ENCODE results near the gene VPS13A.

DNA sequence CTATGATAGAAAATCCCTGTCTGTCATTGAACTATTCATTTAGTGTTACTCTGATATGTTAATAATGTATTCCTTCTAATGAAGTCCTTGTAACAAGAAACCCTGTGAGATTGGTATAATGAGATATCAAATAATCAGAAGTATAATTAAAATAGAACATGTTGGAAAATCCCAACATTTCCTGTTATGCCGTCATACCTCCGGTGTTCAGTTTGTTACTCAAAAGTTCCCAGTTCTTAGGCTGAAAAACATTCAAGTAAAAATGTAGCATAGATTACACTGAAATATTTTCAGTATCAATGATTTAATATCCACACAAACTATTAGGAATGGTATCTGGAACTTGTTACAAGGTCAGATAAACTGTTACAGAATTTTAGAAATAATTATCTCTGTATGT, 243.3 kb downstream of the VPS13A start:
- TF ChIP-seq, protein P1, sequence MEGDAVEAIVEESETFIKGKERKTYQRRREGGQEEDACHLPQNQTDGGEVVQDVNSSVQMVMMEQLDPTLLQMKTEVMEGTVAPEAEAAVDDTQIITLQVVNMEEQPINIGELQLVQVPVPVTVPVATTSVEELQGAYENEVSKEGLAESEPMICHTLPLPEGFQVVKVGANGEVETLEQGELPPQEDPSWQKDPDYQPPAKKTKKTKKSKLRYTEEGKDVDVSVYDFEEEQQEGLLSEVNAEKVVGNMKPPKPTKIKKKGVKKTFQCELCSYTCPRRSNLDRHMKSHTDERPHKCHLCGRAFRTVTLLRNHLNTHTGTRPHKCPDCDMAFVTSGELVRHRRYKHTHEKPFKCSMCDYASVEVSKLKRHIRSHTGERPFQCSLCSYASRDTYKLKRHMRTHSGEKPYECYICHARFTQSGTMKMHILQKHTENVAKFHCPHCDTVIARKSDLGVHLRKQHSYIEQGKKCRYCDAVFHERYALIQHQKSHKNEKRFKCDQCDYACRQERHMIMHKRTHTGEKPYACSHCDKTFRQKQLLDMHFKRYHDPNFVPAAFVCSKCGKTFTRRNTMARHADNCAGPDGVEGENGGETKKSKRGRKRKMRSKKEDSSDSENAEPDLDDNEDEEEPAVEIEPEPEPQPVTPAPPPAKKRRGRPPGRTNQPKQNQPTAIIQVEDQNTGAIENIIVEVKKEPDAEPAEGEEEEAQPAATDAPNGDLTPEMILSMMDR (IDR thresholded peaks at IDR 0.05): no peak
- TF ChIP-seq EP300 (IDR thresholded peaks at IDR 0.05) (no peak), POLR2AphosphoS5 (IDR thresholded peaks at IDR 0.05) (no peak)
